GM12891 (cell line): ENCODE data around the gene GOT2.

Experiments
- POLR2A ChIP-seq: IDR thresholded peaks from 2 replicates; pipeline ENCODE4 v1.6.1; 2011; ENCODE audit warnings: low read depth, low read length, control low read depth
- POLR2AphosphoS5 ChIP-seq: IDR thresholded peaks from 2 replicates; pipeline ENCODE4 v1.6.1; 2011; ENCODE audit warnings: low read depth, low read length, control low read depth
- POU2F2 ChIP-seq: IDR thresholded peaks from 2 replicates; pipeline ENCODE4 v1.6.1; 2011; ENCODE audit warnings: low read depth, mild to moderate bottlenecking, control low read depth, low read length, moderate library complexity
- SPI1 ChIP-seq: IDR thresholded peaks from 2 replicates; pipeline ENCODE4 v1.6.1; 2011; ENCODE audit warnings: low read depth, low read length, control low read depth
- TAF1 ChIP-seq: IDR thresholded peaks from 2 replicates; pipeline ENCODE4 v1.6.1; 2011; ENCODE audit warnings: low read depth, low read length, control low read depth

DNA sequence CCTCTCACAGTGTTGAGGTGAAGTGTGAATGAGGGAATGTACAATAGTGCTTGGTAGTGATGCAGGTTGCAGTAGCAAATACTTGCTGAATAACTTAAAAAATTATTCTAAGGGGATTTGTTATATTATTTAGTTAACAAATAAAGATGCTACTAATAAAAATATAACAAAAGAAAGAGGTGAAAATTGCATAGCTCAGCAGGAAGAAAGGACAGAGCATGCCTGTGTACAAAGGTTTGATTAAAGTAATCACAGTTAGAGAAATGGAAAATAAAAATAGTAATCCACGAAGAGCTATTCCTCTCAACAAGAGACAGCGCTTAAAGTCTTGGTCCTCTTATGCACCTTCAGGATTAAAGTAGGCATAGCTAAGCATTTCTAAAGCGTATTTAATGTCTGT, 11.0 kb downstream of the GOT2 start:
- TF ChIP-seq TAF1 (no peak), POLR2AphosphoS5 (no peak), SPI1 (no peak), POLR2A (no peak), POU2F2 (no peak)
